Upper lobe of right lung (tissue), 1 donor: Measurements from ENCODE around the gene COMP. TPM values are rescaled to one million over a fixed set of nuclear protein-coding genes. Genes with fewer than 3 reads are reported as not detected.

ENCODE experiments used
- ATAC-seq: fragments of 200-7000 bp; cut with Tn5 transposase; one replicate; pipeline ENCODE4 v1.9.1; 2020; ENCODE audit warnings: mild to moderate bottlenecking, moderate library complexity
- DNase-seq: peaks from one replicate; pipeline ENCODE4 v3.0.0-alpha.2; 2020
- H3K27ac ChIP-seq: fragments of 200-600 bp; one replicate; pipeline ENCODE4 v1.8.0; 2022
- H3K27me3 ChIP-seq: fragments of 200-600 bp; one replicate; pipeline ENCODE4 v1.8.0; 2022; ENCODE audit warnings: mild to moderate bottlenecking
- H3K36me3 ChIP-seq: fragments of 200-600 bp; one replicate; pipeline ENCODE4 v1.8.0; 2022
- H3K4me1 ChIP-seq: fragments of 200-600 bp; one replicate; pipeline ENCODE4 v1.8.0; 2022
- H3K4me3 ChIP-seq: fragments of 200-600 bp; one replicate; pipeline ENCODE4 v1.8.0; 2022; ENCODE audit warnings: mild to moderate bottlenecking
- H3K9me3 ChIP-seq: fragments of 200-600 bp; one replicate; pipeline ENCODE4 v1.8.0; 2022
- intact Hi-C: fragments of 100-400 bp; cut with DNase I; formaldehyde crosslinking; loops from one replicate; pipeline ENCODE4 v1.11.0; 2022
- total RNA-seq: library from RNA; stranded (reverse); fragmentation: NEBNext Ultra II Directional; extraction: Animal tissue kit (Norgen Biotek cat#: 25700); gene quantifications from one replicate; pipeline ENCODE4 v1.2.1, GENCODE V29; 2021
- TF ChIP-seq, protein P1 (sequence below): fragments of 200-600 bp; IDR thresholded peaks from one replicate; pipeline ENCODE4 v1.8.0; 2022; ENCODE audit warnings: antibody characterized with exemption
- donor health status: DM: no; HTN: yes; CAD: no; lungs with severe emphysema.

The COMP gene
- total RNA-seq, 1 donor from 2014 or later: 9.7 TPM

DNA sequence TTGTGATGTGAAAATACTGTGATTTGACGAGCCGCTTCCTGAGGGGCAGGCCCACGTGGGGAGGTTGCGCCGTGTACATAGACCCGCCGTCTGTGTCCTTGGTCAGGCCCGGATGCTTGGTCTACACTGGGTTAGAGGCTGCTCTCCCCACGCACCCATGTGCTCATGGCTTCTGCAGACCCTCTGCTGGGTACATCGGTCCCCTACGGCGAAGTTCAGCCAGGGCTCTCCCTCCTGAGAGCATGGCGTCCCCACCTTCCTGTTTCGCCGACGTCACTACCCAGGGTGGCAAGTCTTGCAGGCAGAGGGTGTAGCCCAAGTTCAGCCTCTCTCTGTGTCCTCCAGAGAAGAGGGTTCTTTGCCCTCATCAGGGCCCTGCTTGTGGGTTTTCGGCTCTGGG, 11.0 kb downstream of the COMP start:
- Histone ChIP-seq H3K4me1 (no peaks in the 10 kb centered on the region), H3K9me3 (no peaks in the 10 kb centered on the region), H3K4me3 (no peak overlapping the region), H3K27me3 (no peaks in the 10 kb centered on the region), H3K36me3 (no peaks in the 10 kb centered on the region), H3K27ac (no peak overlapping the region)
- TF ChIP-seq, protein P1, sequence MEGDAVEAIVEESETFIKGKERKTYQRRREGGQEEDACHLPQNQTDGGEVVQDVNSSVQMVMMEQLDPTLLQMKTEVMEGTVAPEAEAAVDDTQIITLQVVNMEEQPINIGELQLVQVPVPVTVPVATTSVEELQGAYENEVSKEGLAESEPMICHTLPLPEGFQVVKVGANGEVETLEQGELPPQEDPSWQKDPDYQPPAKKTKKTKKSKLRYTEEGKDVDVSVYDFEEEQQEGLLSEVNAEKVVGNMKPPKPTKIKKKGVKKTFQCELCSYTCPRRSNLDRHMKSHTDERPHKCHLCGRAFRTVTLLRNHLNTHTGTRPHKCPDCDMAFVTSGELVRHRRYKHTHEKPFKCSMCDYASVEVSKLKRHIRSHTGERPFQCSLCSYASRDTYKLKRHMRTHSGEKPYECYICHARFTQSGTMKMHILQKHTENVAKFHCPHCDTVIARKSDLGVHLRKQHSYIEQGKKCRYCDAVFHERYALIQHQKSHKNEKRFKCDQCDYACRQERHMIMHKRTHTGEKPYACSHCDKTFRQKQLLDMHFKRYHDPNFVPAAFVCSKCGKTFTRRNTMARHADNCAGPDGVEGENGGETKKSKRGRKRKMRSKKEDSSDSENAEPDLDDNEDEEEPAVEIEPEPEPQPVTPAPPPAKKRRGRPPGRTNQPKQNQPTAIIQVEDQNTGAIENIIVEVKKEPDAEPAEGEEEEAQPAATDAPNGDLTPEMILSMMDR: no peak
- DNase-seq: no peak
- ATAC-seq: no peak
- intact Hi-C loops: no loop called here

DNA sequence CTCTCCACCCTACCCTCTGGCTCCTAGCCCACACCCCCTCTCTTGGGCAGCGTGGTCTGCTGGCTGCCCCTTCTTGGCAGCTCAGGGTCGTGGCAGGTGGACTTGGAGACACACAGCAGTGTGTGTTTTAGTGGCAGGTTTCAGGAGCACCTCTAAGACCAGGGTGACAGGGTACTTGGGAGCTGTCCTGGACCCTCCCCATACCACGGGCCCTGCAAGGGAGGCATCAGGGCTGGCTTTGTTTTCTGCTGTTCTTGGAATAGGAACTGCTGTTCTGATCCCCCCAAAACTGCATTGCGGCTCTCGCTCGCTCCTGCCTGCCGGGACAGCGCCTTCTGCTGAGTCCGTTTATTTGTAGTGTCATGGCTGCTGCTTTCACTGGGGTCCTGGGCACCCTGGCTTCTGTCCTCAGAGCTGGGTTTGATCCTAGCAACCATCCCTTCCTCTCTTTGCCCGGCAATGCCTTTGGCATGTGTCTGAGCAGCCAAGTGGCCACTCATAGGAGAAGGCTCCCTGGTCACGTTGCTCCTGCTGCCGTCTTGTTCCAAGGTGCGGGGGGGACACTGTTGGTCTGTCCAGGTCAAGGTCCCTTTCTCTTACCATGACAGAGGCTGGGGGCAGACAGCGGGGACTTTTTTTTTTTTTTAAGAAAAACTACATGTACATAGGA, 12.1 kb downstream of the COMP start:
- Histone ChIP-seq H3K4me3 (no peak overlapping the region), H3K4me1 (no peaks in the 10 kb centered on the region), H3K9me3 (no peaks in the 10 kb centered on the region), H3K27me3 (no peaks in the 10 kb centered on the region), H3K36me3 (no peaks in the 10 kb centered on the region), H3K27ac (no peak overlapping the region)
- ATAC-seq (no peak), DNase-seq (no peak)
- TF ChIP-seq, protein P1: no peak
- intact Hi-C loops: no loop called here

DNA sequence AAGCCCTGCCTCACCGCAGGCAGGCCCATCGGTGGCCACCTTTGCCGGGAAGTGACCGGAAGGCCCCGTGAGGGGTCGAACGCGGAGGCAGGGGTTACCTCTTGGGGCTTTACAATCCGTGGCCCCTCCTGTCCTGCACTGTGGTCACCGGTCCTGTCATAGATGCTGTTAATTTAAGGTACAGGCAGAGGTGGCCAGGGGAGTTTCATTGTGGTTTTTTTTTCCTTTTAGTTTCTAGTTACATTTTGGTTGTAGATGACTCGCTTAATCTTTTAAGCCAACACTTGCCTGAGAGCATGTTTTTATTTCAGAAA, 13.1 kb downstream of the COMP start:
- Histone ChIP-seq H3K4me3 (no peak overlapping the region), H3K9me3 (no peaks in the 10 kb centered on the region), H3K27me3 (no peaks in the 10 kb centered on the region), H3K36me3 (no peaks in the 10 kb centered on the region), H3K4me1 (no peaks in the 10 kb centered on the region), H3K27ac (no peak overlapping the region)
- DNase-seq (no peak), ATAC-seq (no peak)
- TF ChIP-seq, protein P1: no peak
- intact Hi-C loops: no loop called here

DNA sequence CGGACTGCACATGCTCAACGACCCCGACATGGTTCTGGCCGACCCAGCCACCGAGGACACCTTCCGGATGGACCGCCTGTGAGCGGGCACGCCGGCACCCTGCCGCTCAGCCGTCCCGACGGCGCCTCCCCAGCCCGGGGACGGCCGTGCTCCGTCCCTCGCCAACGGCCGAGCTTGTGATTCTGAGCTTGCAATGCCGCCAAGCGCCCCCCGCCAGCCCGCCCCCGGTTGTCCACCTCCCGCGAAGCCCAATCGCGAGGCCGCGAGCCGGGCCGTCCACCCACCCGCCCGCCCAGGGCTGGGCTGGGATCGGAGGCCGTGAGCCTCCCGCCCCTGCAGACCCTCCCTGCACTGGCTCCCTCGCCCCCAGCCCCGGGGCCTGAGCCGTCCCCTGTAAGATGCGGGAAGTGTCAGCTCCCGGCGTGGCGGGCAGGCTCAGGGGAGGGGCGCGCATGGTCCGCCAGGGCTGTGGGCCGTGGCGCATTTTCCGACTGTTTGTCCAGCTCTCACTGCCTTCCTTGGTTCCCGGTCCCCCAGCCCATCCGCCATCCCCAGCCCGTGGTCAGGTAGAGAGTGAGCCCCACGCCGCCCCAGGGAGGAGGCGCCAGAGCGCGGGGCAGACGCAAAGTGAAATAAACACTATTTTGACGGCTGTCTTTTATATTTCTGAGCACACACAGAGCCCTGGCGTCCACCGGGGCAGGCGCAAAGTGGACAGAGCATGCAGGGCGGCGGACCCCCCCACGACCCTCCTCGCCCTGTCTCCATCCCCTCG, 13.6 kb downstream of the COMP start:
- H3K27me3 ChIP-seq: no peaks in the 10 kb centered on the region
- no peak overlapping the region for H3K27ac ChIP-seq
- no peak for DNase-seq
- no peaks in the 10 kb centered on the region for H3K9me3 ChIP-seq
- TF ChIP-seq, protein P1: no peak
- no peaks in the 10 kb centered on the region for H3K4me1 ChIP-seq
- intact Hi-C loops: no loop called here
- no peaks in the 10 kb centered on the region for H3K36me3 ChIP-seq
- no peak overlapping the region for H3K4me3 ChIP-seq
- no peak for ATAC-seq

DNA sequence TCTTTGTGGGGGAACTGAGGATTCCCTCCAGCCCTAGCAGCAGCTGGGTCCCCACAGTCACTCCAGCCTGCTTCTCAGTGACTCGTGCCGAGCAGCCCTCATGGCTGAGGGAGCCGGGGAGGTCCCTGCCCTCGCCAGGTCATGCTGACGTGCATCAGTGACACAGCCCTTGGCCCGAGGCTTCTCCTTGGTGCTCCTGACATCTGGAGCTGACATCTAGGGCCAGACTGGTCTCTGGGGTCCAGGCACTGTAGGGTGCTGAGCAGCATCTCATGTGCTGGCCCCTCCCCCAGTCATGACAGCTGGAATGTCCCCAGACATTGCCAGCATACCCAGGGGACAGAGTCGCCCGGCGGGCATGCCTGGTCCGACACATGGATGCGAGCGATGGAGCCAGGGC, 14.4 kb downstream of the COMP start:
- no peak for ATAC-seq

More for the DNA sequence above, 14.4 kb downstream of the COMP start:
- H3K27ac ChIP-seq: no peak overlapping the region
- H3K9me3 ChIP-seq: no peaks in the 10 kb centered on the region
- no peaks in the 10 kb centered on the region for H3K4me1 ChIP-seq
- H3K27me3 ChIP-seq: no peaks in the 10 kb centered on the region
- no peak for DNase-seq
- H3K4me3 ChIP-seq: no peak overlapping the region
- TF ChIP-seq, protein P1: no peak
- intact Hi-C loops: no loop called here
- H3K36me3 ChIP-seq: no peaks in the 10 kb centered on the region
